HG03571 (cell line): ENCODE data around the gene ZNF646.

Experiments
- ATAC-seq: cut with Tn5 transposase; IDR thresholded peaks from one replicate; pipeline ENCODE4 v1.9.1; 2021; ENCODE audit not compliant: unreplicated experiment

The ZNF646 gene

DNA sequence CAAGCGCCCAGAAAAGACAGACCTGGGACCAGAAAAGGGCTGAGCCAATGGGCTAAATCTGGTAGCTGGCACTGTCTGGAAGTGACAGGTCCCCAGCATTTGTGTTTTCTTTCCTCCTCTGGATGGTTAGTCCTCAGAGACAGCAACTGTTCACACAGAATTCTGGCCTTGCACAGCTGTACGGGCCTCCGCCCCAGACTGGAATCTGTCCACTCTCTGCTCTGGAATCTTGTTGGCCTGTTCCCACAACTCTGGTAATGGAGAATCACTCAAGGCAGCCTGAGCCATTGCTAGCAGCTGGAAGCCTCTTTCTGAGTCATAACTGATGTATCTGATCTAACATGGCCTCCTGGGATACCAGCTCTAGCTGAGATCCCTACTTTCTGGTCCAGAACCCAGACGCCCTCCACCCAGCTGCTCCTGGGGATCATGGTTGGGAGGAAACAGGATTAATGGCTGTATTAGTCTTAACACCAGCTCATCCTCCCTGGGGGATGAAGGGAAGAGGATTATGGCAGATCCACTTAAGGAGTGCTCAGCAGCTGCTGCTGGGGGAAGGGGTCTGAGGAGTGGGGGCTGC is 9.2 kb upstream of the ZNF646 start:
- ATAC-seq = no peak

DNA sequence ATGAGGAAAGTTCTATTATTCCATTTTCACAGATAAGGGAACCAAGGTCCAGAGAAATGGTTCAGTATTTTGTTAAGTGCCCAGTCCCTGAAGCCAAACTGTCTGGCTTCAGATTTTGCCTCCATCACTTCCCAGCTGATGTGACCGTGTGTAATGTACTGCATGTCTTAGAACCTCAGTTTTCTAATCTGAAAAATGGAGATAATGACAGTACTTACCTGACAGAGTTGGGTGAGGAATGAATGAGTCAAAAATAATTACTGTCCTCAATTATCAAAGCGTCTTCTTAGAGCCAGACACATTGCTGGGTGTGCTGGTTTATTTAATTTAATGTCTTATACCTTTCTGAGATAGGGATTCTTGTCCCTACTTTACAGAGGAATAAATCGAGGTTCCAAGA is 6.9 kb upstream of the ZNF646 start:
- no peak for ATAC-seq

DNA sequence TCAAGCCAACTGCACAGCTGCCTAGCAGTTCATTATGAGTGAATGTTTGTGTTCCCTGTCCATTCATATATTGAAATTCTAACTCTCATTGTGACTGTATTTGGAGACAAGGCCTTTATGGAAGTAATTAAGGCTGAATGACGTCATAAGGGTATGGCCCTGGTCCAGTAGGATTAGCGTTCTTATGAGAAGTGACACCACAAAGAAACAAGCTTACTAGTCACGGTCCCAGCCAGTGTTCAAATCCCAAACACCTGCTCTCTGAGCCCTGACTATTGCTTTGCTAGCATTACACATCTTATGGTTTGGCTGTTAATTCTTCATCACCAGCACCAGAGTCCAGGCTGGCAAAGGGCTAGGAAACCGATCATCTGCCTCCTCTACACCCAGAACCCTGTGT is 2.4 kb upstream of the ZNF646 start:
- ATAC-seq = no peak

DNA sequence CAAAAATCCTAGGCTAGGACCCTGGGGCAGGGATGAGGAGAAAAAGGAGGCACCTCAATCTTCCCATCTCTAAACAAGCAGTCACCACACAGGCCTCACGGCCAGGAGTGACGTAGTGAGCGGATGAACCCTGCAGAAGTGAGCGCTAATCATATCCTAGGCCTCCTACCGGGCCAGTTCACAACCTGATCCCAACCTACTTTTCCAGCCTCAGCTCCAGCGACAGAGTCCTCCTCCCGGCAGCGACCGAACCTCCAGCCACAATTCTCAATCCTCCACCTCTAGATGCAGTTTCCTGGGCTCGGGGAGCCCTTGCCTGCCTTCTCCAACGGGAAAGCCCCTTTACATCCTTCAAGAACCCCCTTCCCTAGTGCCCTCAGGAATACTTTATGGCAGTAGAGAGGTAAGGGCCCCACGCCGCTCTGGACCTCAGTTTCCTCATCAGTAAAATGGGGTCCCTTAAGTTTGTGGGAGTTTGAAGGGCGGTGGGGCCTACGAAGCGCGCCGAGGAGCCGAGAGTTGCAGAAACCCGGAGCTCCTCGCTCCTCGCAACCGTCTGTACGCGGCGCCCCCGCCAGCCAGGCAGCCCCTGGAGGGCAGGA is 1.6 kb upstream of the ZNF646 start:
- no peak for ATAC-seq

DNA sequence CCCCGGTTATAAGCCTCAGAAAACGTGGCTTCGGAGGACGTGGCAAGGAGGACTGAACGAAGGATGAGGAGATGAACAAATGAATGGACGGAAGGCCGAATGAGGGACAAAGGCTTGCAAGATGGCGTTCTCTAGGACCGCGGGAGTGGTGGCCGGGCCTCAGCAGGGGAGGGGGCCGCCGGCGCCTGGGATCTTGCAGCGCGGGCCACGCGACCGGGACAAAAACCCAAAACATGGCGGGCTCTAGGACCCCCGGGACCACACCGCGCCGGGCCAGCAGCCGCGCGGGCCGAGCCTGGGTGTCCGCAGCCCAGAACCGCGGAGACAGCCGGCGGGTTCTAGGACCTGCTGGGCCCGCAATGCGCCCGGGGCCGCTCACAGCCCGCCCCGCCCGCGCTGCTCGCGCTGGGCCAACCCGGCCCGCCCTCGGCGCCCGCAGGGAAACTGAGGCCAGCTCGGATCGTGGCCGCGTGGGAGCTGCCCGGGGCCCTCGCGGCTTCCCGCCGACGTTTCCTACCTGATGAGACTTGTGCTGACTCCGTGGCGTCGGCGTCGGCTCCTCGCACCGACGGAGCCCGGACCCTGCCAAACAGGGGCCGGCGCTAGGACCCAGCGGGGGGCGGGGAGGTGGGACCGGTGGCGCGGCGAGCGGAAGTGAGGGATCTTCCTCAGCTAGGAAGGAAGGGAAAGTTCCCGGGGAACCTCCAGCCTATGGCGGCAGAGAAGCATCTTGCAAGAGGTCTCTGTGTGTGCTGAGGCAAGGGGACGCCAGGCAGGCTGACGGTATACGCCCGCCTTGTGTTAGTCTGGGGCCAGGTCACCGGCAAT is 866 bp upstream of the ZNF646 start:
- ATAC-seq = peak; percentile 47

DNA sequence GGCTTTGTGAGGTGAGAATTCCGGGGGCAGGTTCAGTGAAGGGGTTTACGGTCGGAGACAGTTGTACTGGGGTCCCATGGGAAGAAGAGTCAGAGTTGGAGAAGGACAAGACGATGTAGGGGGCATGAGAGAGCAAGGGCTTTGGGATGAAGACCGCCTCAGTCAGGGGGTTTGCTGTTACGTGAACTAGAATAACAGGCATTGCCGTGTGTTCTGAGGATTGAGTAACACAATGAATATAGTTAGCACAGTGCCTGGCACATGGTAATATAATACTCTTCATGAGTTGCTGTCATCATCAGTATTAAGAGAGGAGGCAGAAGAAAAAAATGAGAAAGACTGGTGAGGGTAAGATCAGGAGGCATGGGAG is 577 bp downstream of the ZNF646 start:
- no peak for ATAC-seq

DNA sequence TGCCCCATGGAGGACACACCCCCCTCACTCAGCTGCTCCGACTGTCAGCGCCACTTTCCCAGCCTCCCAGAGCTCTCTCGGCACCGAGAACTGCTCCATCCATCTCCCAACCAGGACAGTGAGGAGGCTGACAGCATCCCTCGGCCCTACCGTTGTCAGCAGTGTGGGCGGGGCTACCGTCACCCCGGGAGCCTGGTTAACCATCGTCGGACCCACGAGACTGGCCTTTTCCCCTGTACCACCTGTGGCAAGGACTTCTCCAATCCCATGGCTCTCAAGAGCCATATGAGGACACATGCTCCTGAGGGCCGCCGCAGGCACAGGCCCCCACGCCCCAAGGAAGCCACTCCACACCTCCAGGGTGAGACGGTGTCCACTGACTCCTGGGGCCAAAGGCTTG is 2.1 kb downstream of the ZNF646 start:
- ATAC-seq = no peak

DNA sequence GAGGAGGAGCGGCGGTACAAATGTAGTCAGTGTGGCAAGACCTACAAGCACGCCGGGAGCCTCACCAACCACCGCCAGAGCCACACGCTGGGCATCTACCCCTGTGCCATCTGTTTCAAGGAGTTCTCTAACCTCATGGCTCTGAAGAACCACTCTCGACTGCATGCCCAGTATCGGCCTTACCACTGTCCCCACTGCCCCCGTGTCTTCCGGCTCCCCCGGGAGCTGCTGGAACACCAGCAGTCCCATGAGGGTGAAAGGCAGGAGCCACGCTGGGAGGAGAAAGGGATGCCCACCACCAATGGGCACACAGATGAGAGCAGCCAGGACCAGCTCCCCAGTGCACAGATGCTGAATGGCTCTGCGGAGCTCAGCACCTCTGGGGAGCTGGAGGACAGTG is 2.8 kb downstream of the ZNF646 start:
- ATAC-seq = no peak

DNA sequence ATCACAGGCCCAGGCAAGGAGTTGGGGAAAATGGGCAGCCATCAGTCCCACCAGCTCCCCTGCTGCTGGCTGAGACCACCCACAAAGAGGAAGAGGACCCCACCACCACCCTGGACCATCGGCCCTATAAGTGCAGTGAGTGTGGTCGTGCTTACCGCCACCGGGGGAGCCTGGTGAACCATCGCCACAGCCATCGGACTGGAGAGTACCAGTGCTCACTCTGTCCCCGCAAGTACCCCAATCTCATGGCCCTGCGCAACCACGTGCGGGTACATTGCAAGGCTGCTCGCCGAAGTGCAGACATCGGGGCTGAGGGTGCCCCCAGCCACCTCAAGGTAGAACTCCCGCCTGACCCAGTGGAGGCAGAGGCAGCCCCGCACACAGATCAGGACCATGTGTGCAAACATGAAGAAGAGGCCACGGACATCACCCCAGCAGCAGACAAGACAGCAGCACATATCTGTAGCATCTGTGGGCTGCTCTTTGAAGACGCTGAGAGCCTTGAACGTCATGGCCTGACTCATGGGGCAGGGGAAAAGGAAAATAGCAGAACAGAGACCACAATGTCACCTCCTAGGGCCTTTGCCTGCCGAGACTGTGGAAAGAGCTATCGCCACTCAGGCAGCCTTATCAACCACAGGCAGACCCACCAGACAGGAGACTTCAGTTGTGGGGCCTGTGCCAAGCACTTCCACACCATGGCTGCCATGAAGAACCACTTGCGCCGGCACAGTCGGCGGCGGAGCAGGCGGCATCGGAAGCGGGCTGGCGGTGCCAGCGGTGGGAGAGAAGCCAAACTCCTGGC is 3.6 kb downstream of the ZNF646 start:
- ATAC-seq = no peak

DNA sequence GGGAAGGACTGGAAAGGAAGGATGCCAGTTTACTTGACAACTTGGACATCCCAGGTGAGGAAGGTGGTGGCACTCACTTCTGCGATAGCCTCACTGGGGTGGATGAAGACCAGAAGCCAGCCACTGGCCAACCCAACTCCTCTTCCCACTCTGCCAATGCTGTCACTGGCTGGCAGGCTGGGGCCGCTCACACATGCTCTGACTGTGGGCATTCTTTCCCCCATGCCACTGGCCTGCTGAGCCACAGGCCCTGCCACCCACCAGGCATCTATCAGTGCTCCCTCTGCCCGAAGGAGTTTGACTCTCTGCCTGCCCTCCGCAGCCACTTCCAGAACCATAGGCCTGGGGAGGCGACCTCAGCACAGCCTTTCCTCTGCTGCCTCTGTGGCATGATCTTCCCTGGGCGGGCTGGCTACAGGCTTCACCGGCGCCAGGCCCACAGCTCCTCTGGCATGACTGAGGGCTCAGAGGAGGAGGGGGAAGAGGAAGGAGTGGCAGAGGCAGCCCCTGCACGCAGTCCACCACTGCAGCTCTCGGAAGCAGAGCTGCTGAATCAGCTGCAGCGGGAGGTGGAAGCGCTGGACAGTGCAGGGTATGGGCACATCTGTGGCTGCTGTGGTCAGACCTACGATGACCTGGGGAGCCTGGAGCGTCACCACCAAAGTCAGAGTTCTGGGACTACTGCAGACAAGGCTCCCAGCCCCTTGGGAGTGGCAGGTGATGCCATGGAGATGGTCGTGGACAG is 4.5 kb downstream of the ZNF646 start:
- no peak for ATAC-seq

DNA sequence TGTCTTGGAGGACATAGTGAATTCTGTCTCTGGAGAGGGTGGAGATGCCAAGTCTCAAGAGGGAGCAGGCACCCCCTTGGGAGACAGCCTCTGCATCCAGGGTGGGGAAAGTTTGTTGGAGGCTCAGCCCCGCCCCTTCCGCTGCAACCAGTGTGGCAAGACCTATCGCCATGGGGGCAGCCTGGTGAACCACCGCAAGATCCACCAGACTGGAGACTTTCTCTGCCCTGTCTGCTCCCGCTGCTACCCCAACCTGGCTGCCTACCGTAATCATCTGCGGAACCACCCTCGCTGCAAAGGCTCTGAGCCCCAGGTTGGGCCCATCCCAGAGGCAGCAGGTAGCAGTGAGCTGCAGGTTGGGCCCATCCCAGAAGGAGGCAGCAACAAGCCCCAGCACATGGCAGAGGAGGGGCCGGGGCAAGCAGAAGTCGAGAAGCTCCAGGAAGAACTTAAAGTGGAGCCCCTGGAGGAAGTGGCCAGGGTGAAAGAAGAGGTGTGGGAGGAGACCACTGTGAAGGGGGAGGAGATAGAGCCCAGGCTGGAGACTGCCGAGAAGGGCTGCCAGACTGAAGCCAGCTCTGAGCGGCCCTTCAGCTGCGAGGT is 5.2 kb downstream of the ZNF646 start:
- no peak for ATAC-seq

DNA sequence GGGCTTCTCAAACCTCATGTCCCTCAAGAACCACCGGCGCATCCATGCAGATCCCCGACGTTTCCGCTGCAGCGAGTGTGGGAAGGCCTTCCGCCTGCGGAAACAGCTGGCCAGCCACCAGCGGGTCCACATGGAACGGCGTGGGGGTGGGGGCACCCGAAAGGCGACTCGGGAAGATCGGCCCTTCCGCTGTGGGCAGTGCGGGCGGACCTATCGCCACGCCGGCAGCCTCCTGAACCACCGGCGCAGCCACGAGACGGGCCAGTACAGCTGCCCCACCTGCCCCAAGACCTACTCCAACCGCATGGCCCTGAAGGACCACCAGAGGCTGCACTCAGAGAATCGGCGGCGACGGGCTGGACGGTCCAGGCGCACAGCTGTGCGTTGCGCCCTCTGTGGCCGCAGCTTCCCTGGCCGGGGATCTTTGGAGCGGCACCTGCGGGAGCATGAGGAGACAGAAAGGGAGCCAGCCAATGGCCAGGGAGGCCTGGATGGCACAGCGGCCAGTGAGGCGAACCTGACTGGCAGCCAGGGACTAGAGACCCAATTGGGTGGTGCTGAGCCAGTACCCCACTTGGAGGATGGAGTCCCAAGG is 5.9 kb downstream of the ZNF646 start:
- ATAC-seq = no peak

DNA sequence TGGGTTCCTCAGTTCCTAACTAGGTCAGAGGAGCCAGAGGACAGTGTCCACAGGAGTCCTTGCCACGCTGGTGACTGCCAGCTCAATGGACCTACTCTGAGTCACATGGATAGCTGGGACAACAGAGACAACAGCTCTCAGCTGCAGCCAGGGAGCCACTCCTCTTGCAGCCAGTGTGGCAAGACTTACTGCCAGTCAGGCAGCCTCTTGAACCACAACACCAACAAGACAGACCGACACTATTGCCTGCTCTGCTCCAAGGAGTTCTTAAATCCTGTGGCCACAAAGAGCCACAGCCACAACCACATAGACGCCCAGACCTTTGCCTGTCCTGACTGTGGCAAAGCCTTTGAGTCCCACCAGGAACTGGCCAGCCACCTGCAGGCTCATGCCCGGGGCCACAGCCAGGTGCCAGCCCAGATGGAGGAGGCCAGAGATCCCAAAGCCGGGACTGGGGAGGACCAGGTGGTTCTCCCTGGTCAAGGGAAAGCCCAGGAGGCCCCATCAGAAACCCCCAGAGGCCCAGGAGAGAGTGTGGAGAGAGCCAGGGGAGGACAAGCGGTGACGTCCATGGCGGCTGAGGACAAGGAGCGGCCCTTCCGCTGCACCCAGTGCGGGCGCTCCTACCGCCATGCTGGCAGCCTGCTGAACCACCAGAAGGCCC is 6.7 kb downstream of the ZNF646 start:
- no peak for ATAC-seq

DNA sequence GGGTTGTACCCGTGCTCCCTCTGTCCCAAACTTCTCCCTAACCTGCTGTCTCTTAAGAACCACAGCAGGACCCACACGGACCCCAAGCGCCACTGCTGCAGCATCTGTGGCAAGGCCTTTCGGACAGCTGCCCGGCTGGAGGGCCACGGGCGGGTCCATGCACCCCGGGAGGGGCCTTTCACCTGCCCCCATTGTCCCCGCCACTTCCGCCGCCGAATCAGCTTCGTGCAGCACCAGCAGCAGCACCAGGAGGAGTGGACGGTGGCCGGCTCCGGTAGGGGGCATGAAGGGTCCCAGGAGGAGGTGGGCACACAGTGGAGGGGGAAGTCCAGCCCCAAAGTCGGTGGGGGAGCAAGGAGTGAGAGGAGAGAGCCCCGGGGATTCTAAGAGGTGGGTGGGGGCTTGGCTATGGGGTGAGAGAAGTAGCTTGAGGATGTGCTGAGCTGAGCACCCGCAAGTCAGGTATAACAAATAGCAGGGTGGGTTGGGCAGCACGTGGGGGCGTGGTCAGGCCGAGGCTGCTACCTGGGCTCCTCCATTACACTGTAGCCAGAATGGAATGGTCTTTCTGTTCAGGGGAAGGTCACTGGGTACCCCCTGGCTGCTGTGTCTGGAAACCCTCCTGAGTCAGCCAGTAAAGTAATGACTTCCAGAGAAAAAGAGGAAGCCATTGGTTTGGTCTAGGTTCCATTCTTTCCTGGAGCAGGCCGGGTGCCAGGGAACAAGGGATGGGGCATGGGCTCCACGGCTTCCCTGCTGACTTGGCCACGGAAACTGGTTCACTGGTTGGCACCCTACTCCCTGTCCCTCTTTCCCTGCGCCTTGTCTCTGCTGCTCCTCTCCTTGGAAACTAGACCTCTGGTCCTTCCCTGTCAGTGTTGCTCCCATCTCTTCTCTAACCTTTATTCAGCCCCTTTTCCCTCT is 7.5 kb downstream of the ZNF646 start:
- no peak for ATAC-seq

DNA sequence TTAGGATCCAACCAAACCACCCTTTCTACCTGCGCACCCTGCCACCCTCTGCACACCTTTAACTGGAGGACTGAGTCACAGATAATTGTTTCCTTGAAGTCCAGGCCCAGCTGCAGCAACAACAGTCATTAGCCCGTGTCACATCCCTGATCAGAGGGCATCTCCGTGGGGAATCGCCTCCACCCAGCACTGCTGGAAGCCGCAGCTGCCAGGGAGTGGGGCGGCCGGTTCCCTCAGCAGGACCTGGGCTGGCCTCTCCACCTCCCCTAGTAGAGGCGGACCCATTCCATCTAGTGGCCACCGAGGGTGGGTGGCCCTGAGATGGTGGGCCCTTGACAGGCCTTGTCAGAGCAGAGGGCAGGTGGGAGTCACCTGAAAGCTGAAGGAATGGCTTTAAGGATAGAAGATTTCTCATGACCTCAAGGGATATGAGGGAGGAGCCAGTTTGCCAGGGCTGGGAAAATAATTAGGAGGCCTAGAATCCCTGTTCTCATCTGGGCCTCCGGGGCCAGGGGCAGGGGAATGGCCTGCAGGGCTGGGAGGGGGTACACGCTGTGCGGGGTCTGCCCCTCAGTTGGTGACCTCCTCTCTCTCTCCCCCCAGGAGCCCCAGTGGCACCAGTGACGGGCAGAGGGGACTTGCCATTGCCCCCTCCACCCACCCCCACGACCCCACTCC is 8.3 kb downstream of the ZNF646 start:
- ATAC-seq = no peak

DNA sequence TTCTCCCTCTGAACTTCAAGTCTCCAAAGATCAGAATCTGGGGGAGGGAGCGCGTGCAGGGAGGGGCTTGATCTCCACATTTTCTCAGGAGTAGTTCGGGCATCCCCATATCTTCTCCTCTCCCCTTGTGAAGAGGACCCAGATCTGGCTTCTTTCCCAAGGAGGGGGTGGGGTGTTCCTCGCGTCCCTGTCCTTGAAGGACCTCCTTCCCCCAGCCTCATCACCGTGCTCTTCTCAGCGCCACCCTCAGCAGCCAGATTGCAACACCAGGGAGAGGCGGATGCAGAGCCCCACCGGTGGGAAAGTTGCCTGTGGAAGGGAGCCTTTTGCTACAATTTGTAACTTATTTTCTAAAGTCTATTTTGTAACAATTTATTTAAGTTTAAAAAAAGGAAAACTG is 8.9 kb downstream of the ZNF646 start:
- no peak for ATAC-seq

DNA sequence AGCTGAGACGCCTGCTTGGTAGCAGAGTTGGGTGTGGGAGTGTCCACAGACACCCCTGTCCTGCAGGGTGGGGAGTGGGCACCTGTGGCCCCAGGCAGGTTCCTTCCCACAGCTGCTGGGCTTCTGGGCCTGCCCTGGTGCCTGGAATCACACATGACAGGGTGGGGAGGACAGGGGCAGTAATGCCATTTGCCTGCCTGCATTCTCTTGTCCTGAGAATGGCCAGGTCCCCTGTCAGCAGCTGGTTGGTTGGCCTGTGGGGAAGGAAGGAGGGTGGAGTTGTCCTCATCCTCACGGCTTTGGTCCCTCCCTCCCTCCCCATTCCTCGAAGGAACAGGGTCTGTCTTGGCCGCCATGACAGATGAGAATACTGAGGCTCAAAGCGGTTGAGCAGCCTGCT is 9.3 kb downstream of the ZNF646 start:
- ATAC-seq = no peak

DNA sequence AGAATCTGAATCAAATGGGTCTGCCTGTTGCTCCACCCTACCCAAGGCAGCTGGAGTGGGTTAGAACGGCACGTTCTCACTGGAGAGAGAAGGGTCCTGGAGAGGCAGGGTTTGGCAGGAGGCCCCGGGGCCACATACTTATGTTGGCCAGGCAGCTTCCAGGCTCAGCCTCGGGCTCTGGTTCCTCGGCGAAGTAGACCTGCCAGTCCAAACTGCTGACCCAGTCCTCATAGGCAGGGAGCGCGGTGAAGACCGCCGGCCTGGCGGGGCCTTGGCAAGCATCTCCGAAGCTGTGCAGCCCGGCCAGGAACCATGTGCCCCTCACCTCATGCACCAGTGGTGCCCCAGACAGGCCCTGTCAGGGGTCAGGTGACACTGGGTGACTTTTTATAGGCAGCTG is 9.8 kb downstream of the ZNF646 start:
- ATAC-seq = no peak
